ENCODE measurements around the gene CCDC90B.
"Not testable (repeated sequence)": the region's sequence is repeated elsewhere in the genome, so short reads cannot be mapped to it uniquely, and the experiment has no call there.

- not testable (repeated sequence) for TF ChIP-seq POLR2A, EP300 (IDR thresholded peaks at IDR 0.05)
- TF ChIP-seq, protein P1, sequence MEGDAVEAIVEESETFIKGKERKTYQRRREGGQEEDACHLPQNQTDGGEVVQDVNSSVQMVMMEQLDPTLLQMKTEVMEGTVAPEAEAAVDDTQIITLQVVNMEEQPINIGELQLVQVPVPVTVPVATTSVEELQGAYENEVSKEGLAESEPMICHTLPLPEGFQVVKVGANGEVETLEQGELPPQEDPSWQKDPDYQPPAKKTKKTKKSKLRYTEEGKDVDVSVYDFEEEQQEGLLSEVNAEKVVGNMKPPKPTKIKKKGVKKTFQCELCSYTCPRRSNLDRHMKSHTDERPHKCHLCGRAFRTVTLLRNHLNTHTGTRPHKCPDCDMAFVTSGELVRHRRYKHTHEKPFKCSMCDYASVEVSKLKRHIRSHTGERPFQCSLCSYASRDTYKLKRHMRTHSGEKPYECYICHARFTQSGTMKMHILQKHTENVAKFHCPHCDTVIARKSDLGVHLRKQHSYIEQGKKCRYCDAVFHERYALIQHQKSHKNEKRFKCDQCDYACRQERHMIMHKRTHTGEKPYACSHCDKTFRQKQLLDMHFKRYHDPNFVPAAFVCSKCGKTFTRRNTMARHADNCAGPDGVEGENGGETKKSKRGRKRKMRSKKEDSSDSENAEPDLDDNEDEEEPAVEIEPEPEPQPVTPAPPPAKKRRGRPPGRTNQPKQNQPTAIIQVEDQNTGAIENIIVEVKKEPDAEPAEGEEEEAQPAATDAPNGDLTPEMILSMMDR (IDR thresholded peaks at IDR 0.05) = not testable (repeated sequence)
These were observed 22.4 kb upstream of the CCDC90B start for GRCh38 chr11:83308536-83308935.
